Measurements from ENCODE around the gene ASPHD2. TPM values are rescaled to one million over a fixed set of nuclear protein-coding genes. Genes with fewer than 3 reads are reported as not detected.
"Not testable (repeated sequence)": the region's sequence is repeated elsewhere in the genome, so short reads cannot be mapped to it uniquely, and the experiment has no call there.

Gene ASPHD2
- polyA plus RNA-seq, 6 donors from 2014 or later, result 2.1 to 9.7 (median 6.6) TPM

DNA sequence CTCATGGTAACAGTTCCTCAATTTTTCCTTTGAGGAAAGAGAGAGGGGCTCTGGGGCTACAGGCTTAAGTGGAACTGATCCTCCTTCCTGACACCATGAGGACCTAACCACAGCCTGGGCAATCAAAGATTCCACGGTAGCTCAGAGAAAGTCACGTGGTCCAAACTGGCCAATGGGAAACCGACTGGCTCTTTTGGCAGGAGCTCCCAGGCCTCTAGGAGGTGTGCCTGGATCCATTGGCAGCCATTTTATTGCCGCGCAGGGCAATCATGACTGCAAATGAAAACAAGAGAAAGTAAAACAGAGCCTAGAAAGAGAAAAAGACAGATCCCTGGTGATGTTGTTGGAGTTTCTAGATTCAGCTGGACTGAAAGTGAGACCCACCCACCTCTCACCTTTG is 27.3 kb upstream of the ASPHD2 start:
- H3K9me3 Mint-ChIP-seq, result no peaks in the 10 kb centered on the region
- no peak overlapping the region for H3K4me3 Mint-ChIP-seq
- peak overlapping the region in 1 of 6 donors; percentile 56 for H3K27ac Mint-ChIP-seq
- peaks cover 0 to 7% (median 0%) of the 10 kb centered on the region in 3 donors for H3K27me3 Mint-ChIP-seq
- H3K4me1 Mint-ChIP-seq, result peaks cover 17 to 21% (median 19%) of the 10 kb centered on the region in 3 donors
- no peaks in the 10 kb centered on the region for H3K36me3 Mint-ChIP-seq
- DNase-seq (no peak), ATAC-seq (ENCODE audit: low read depth in 2 of 2) (no peak)

DNA sequence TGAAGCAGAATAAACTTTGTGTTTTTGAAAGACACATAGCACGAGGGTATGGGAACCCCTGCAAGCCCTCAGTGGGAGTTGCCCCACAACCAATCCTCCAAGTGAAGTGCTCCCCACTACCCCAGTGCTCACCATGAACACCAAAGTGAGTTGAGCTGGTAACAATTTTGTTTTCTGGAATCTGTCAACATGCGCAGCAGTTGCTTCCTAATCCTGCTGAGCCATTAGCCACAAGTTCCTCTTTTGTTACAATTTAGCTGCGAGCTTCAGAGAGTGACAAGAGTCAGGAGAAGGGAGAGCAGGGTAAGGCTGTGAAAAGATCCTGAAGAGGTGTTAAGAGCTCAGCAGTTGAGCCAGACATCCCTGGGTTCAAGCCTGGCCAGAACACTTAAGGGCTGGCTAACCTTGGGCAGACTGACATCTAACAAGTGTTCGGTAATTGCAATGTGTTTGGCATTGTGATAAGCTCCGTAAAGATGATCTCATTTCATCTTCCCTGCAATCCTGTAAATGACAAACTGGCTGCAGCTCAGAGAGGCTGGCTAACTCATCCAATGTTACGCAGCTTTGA is 24.1 kb upstream of the ASPHD2 start:
- Mint-ChIP-seq H3K4me3 (peak overlapping the region; percentile 44 to 91 (median 66)), H3K36me3 (no peaks in the 10 kb centered on the region), H3K27me3 (peaks cover 5 to 11% (median 7%) of the 10 kb centered on the region in 3 donors), H3K9me3 (no peaks in the 10 kb centered on the region), H3K27ac (peak overlapping the region in 4 of 6 donors; percentile 71 to 87 (median 82)), H3K4me1 (peaks cover 19 to 21% (median 20%) of the 10 kb centered on the region in 3 donors)
- DNase-seq, result peak; percentile 15
- ATAC-seq (ENCODE audit: low read depth in 2 of 2), result peak; percentile 52 to 74

DNA sequence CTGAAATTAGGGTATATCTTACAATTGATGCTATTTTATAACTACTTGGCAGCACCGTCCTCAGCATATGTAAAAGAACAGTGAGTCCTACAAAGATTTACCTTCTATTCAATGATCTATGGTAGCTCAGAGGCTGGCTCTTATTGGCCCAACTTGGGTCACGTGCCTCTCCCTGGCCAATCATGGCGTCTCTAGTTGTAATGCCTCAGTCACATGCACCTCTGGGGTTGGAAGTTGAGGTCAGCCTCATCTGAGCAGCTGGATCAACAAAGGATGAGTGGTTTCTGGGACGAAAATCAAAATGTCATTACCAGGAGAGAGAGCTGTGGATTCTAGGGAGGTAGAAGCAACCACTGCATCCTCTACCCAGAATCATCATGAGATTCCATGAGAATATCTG is 22.9 kb upstream of the ASPHD2 start:
- H3K4me3 Mint-ChIP-seq, result no peak overlapping the region
- H3K9me3 Mint-ChIP-seq, result no peaks in the 10 kb centered on the region
- peaks cover 19 to 21% (median 20%) of the 10 kb centered on the region in 3 donors for H3K4me1 Mint-ChIP-seq
- ATAC-seq (ENCODE audit: low read depth in 2 of 2) (no peak), DNase-seq (no peak)
- peaks cover 6 to 11% (median 7%) of the 10 kb centered on the region in 3 donors for H3K27me3 Mint-ChIP-seq
- H3K36me3 Mint-ChIP-seq, result no peaks in the 10 kb centered on the region
- H3K27ac Mint-ChIP-seq, result peak overlapping the region in 1 of 6 donors; percentile 46

DNA sequence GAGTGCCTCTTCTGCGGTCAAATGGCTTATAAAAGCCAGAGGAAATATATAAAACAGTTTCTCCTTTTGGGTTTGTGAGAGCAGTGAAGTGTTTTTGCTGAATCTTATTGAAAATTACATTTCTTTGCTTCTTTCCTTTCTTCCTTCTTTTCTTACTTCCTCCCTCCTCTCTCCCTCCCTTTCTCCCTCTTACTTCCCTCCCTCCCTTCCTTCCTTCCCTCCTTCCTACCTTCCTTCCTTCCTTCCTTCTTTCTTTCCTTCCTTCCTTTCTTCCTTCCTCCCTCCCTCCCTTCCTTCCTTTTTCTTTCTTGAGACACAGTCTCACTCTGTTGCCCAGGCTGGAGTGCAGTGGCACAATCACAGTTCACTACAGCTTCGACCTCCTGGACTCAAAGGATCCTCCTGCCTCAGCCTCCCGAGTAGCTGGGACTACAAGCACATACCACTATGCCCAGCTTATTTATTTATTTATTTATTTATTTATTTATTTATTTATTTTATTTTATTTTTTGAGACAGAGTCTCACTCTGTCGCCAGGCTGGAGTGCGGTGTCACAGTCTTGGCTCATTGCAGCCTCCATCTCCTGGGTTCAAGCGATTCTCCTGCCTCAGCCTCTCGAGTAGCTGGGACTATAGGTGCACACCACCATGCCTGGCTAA is 20.4 kb upstream of the ASPHD2 start:
- not testable (repeated sequence) for DNase-seq; ATAC-seq (ENCODE audit: low read depth in 2 of 2); H3K9me3 Mint-ChIP-seq; H3K4me3 Mint-ChIP-seq; H3K36me3 Mint-ChIP-seq
- Mint-ChIP-seq H3K27me3 (peaks cover 6 to 11% (median 7%) of the 10 kb centered on the region in 3 donors), H3K4me1 (peaks cover 15 to 17% (median 17%) of the 10 kb centered on the region in 3 donors), H3K27ac (peak overlapping the region in 2 of 6 donors; percentile 35 to 88)

DNA sequence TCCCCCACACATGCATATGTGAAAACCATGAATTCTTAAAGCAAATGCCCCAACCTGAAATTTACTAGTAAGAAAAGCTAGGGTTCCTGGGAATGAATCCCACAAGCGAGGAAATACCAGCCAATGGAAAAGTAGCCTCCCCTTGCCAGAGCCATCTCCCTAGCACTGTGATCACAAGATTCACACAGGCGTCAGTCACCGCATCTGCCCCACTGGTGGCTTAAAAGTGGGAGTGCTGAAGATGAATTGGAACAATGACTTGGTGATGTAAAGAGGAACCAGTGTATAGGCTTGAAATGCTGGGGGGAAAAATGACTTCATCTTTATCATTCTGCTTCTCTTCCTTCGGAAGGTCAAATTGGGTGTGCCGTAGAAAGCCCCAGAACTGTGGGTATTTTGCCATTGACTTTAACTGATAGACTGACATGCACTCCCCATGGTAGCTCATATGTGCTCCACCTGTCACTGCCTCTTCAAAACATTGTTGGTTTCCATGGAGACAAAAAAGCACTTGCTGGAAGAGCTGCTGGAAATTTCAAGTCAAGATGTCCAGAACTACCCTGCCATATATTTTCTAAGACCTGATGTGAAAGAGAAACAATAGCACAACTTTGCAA is 19.2 kb upstream of the ASPHD2 start:
- no peak for ATAC-seq (ENCODE audit: low read depth in 2 of 2)
- no peak overlapping the region for H3K4me3 Mint-ChIP-seq
- H3K27me3 Mint-ChIP-seq, result peaks cover 6 to 9% (median 7%) of the 10 kb centered on the region in 3 donors
- H3K9me3 Mint-ChIP-seq, result no peaks in the 10 kb centered on the region
- no peak for DNase-seq
- no peaks in the 10 kb centered on the region for H3K36me3 Mint-ChIP-seq
- no peak overlapping the region for H3K27ac Mint-ChIP-seq
- H3K4me1 Mint-ChIP-seq, result peaks cover 4 to 7% (median 6%) of the 10 kb centered on the region in 3 donors

DNA sequence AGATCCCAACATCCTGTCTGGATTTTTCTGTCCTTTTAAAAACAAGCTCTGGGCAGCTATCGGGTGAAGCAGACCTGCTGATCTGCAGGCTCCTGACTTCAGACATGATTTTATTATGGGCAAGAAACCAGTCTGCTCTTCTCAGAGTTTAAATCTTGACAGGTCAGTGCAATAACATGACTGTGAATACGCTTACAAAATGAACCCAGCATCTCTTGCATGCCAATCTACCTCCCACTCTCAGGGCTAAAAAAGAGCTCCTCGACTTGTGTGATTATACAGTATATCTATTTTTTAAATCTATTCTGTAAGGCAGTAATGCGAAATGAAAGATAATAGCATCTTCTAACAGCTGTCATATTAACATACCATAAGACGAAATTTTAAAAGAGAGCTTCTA is 18.7 kb upstream of the ASPHD2 start:
- Mint-ChIP-seq H3K27ac (no peak overlapping the region), H3K4me1 (peaks cover 0 to 3% (median 2%) of the 10 kb centered on the region in 3 donors), H3K9me3 (no peaks in the 10 kb centered on the region), H3K4me3 (no peak overlapping the region), H3K36me3 (no peaks in the 10 kb centered on the region), H3K27me3 (peaks cover 4 to 9% (median 6%) of the 10 kb centered on the region in 3 donors)
- ATAC-seq (ENCODE audit: low read depth in 2 of 2), result no peak
- no peak for DNase-seq

DNA sequence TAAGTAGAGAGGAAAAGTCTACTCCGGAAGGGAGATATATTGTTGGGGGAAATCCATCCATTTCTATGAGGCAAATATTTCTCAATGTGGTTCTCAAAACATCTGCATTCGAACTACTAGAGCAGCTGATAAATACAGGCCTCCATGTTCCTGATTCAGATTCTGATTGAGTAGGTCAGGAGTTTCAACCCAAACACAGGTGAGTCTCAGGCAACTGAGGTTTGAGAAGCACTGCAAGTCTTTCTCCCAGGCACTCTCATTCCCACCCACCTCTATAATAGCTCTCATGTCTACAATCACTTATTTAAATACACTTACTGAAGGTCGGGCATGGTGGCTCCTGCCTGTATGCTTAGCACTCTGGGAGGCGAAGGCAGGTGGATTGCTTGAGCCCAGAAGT is 14.7 kb upstream of the ASPHD2 start:
- DNase-seq (no peak), ATAC-seq (ENCODE audit: low read depth in 2 of 2) (no peak)
- Mint-ChIP-seq H3K27ac (no peak overlapping the region), H3K4me3 (no peak overlapping the region), H3K4me1 (no peaks in the 10 kb centered on the region), H3K36me3 (no peaks in the 10 kb centered on the region), H3K27me3 (peaks cover 15 to 25% (median 23%) of the 10 kb centered on the region in 3 donors), H3K9me3 (peaks cover 0 to 2% (median 0%) of the 10 kb centered on the region in 7 donors)

DNA sequence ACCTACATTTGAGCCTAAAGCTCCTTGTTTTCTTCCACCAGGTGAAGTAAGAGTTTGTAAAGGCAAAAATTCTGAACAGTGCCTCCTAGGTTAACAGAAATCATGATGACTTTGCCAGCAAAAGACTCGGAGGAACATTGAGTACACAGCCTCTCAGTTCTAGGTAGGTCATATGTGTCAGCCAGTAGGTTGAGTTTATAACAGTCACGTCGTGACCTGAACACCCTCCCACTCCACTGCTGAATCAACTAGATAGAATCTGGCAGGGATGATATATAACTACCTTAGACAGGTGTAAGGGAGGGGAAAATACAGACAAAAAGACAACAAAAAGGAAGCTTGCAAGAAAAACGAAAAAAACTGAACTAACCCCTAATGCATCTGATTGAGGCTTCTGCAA is 12.8 kb upstream of the ASPHD2 start:
- no peak for DNase-seq
- H3K27me3 Mint-ChIP-seq, result peaks cover 18 to 25% (median 24%) of the 10 kb centered on the region in 3 donors
- no peak for ATAC-seq (ENCODE audit: low read depth in 2 of 2)
- peaks cover 0 to 2% (median 0%) of the 10 kb centered on the region in 7 donors for H3K9me3 Mint-ChIP-seq
- H3K27ac Mint-ChIP-seq, result no peak overlapping the region
- H3K4me3 Mint-ChIP-seq, result no peak overlapping the region
- no peaks in the 10 kb centered on the region for H3K4me1 Mint-ChIP-seq
- no peaks in the 10 kb centered on the region for H3K36me3 Mint-ChIP-seq

DNA sequence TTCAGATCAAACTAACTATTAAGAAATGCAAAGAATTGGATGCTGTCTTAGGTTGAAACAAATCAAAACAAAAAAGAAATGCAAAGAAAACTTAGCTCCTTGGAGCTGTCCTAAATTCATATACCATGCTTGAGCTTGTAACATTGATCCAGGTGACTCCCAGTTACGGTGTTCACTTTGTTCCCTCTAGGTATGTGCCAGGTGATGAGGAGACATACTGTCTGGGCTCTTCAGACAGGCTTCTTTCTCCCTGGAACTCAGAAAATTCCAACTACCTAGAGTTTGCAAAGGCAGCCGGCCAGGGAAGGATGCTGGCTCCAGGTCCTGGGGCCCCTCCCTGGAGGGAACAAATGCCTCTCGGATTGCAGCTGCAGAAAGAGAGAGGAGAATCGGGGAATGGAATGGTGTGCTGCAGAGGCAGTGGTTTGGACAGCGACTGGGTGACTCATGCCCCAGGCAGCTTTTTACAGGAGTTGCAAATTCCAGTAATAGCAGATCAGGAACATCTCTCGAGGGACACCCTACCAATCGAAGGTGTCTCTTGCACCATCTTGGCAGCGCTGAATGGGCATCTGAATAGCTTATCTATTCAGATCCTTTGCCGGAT is 12.3 kb upstream of the ASPHD2 start:
- H3K4me3 Mint-ChIP-seq, result no peak overlapping the region
- no peak overlapping the region for H3K27ac Mint-ChIP-seq
- DNase-seq, result no peak
- no peaks in the 10 kb centered on the region for H3K36me3 Mint-ChIP-seq
- ATAC-seq (ENCODE audit: low read depth in 2 of 2), result no peak
- H3K4me1 Mint-ChIP-seq, result no peaks in the 10 kb centered on the region
- H3K9me3 Mint-ChIP-seq, result peaks cover 0 to 2% (median 0%) of the 10 kb centered on the region in 7 donors
- H3K27me3 Mint-ChIP-seq, result peaks cover 18 to 28% (median 25%) of the 10 kb centered on the region in 3 donors

DNA sequence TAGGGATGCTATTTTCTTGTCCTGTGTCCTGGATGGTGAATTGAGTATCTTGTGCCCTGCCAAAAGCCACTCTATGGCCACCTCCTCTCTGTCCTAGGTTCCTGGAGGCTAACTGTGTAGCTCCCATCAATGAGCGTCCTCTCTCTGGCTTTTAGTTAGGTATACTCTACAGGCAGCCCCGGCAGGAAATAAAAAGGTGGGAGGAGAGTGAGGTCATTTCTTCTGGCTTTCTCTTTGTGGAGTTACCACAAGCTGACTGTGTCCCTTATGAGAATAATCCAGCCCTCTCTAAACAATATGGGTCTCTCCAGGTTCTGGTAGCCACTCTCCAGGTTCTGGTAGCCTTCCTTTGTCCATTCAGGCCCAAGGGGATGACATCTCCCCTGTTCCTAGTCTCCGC is 11.7 kb upstream of the ASPHD2 start:
- DNase-seq (no peak), ATAC-seq (ENCODE audit: low read depth in 2 of 2) (no peak)
- H3K9me3 Mint-ChIP-seq, result peaks cover 0 to 2% (median 1%) of the 10 kb centered on the region in 7 donors
- no peaks in the 10 kb centered on the region for H3K4me1 Mint-ChIP-seq
- no peak overlapping the region for H3K27ac Mint-ChIP-seq
- peaks cover 18 to 28% (median 25%) of the 10 kb centered on the region in 3 donors for H3K27me3 Mint-ChIP-seq
- H3K36me3 Mint-ChIP-seq, result no peaks in the 10 kb centered on the region
- no peak overlapping the region for H3K4me3 Mint-ChIP-seq

DNA sequence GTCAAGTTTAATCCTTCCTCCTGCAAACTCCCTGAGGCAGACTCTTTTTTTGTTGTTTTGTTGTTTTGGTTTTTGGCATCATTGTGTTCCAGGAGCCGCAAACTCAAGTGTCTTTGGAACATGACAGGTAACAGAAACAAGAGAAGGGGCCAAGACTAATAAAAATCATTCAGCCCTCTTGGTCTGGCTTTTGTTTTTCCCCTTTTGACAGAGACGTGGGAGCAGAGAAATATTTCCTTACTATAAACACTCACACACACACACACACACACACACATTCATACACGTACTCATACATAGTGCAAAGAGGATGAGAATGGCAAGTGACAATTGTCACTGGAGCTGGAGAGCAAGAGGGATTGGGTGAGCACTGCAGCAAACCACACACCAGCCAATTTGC is 10.4 kb upstream of the ASPHD2 start:
- DNase-seq, result no peak
- Mint-ChIP-seq H3K9me3 (peaks cover 0 to 14% (median 11%) of the 10 kb centered on the region in 7 donors), H3K4me1 (no peaks in the 10 kb centered on the region), H3K4me3 (no peak overlapping the region), H3K27me3 (peaks cover 22 to 28% (median 25%) of the 10 kb centered on the region in 3 donors), H3K27ac (no peak overlapping the region), H3K36me3 (no peaks in the 10 kb centered on the region)
- no peak for ATAC-seq (ENCODE audit: low read depth in 2 of 2)

DNA sequence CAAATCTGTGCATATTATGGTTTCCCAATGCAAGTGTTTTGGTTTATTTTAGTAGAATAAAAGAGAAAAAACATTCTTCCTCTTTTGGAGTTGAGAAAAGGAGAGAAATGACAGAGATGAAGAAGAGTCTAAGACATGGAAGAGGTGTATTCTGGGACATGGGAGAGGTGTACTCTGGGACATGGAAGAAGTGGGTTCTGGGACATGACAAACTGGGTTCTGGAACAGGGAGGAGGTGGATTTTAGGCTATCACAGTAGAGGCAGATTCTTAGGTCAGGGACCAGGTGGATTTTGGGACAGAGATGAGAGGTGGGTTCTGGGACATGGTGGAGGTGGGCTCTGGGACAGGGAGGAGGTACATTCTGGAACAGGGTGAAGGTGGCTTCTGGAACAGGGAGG is 2.1 kb upstream of the ASPHD2 start:
- H3K36me3 Mint-ChIP-seq, result no peaks in the 10 kb centered on the region
- ATAC-seq (ENCODE audit: low read depth in 2 of 2), result no peak
- peaks cover 33 to 40% (median 39%) of the 10 kb centered on the region in 3 donors for H3K4me1 Mint-ChIP-seq
- no peak for DNase-seq
- H3K27ac Mint-ChIP-seq, result peak overlapping the region; percentile 58 to 96 (median 92)
- H3K27me3 Mint-ChIP-seq, result peaks cover 0 to 4% (median 0%) of the 10 kb centered on the region in 3 donors
- H3K4me3 Mint-ChIP-seq, result peak overlapping the region; percentile 53 to 89 (median 66)
- H3K9me3 Mint-ChIP-seq, result peaks cover 0 to 21% (median 12%) of the 10 kb centered on the region in 7 donors

DNA sequence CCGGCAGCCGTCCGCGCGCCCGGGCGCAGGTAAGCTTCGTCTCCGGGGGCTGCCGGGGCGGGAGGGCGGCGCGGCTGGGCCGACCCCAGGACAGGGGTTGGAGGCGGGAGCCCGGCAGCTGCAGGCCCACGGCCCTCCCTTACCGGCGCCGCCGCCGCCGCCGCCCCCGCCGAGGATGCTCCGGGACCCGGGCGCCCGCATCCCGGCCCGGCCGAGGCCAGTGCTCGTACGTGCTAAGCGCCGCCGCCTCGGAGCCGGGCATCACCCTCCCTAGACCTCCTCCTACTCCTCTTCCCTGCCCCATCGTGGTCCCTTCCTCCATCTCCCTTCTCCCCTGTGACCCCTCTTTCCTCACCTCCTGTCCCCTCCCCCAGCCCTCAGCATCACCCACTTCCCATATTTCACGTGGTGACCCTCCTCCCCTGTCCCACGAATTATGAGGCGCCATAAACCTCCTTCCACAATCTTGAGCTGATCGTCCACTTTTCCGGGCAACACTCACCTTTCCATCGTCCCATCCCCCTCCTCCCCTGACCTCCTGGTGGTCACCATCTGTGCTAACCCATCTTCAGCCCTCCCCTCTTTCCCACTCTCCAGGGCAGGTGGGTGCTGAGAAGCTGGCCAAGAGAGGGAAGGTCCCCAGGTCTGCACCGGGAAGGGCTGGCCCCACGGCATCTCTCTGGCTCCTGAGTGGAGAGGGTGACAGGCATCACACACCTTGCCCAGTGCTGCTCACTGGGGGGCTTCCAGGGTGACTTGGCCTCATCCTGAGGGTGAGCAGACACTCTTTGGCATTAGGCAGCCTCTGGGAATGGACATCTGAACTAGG is 612 bp downstream of the ASPHD2 start:
- H3K4me1 Mint-ChIP-seq, result peaks cover 42 to 58% (median 56%) of the 10 kb centered on the region in 3 donors
- no peaks in the 10 kb centered on the region for H3K27me3 Mint-ChIP-seq
- peak overlapping the region; percentile 81 to 93 (median 86) for H3K4me3 Mint-ChIP-seq
- ATAC-seq (ENCODE audit: low read depth in 2 of 2) (peak in 1 of 2 donors; percentile 1), DNase-seq (peak; percentile 15)
- no peaks in the 10 kb centered on the region for H3K9me3 Mint-ChIP-seq
- peak overlapping the region; percentile 65 to 90 (median 82) for H3K27ac Mint-ChIP-seq
- H3K36me3 Mint-ChIP-seq, result peaks cover 0 to 5% of the 10 kb centered on the region in 2 donors
